Measurements from ENCODE around the gene DNAH2.

DNA sequence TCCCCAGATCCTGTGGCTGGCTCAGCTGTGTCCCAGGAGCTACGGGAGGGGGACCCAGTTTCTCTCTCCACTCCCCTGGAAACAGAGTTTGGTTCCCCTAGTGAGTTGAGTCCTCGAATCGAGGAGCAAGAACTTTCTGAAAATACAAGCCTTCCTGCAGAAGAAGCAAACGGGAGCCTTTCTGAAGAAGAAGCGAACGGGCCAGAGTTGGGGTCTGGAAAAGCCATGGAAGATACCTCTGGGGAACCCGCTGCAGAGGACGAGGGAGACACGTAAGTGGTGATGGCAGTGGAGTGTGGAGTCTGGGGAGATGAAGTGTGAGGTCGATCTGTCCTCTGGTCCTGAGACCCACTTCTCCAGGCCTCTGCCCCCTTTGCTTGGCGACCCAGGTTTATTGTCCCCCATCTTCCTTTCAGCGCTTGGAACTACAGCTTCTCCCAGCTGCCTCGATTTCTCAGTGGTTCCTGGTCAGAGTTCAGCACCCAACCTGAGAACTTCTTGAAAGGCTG, 28.7 kb upstream of the DNAH2 start:
- TF ChIP-seq POLR2A (IDR thresholded peaks at IDR 0.05) (no peak), CTCF (IDR thresholded peaks at IDR 0.05) (no peak)

Data from prostate gland (tissue), 2 donors.